Hepatocyte (in vitro differentiated cells): ENCODE data around the gene APOB. TPM values are rescaled to one million over a fixed set of nuclear protein-coding genes. Genes with fewer than 3 reads are reported as not detected.

Experiments used
- DNase-seq: peaks from one replicate; pipeline ENCODE4 v3.0.0-alpha.2; 2016; ENCODE audit warnings: low spot score
- H2AFZ ChIP-seq: fragments of 200-600 bp; sonication (generic); 2 replicates; pipeline ENCODE4 v1.6.0; 2016; ENCODE audit warnings: antibody characterized with exemption, mild to moderate bottlenecking
- H3K27ac ChIP-seq: fragments of 200-600 bp; sonication (generic); 2 replicates; pipeline ENCODE4 v1.5.1; 2016; ENCODE audit warnings: mild to moderate bottlenecking
- H3K27me3 ChIP-seq: fragments of 200-600 bp; sonication (generic); 2 replicates; pipeline ENCODE4 v1.6.1; 2016
- H3K36me3 ChIP-seq: fragments of 200-600 bp; sonication (generic); replicated peaks from 2 replicates; pipeline ENCODE4 v1.5.1; 2016; ENCODE audit warnings: low read depth; ENCODE audit not compliant: insufficient read depth
- H3K4me1 ChIP-seq: fragments of 200-600 bp; sonication (generic); 2 replicates; pipeline ENCODE4 v1.5.1; 2016; ENCODE audit warnings: mild to moderate bottlenecking, moderate library complexity; ENCODE audit not compliant: insufficient read depth
- H3K4me2 ChIP-seq: fragments of 200-600 bp; sonication (generic); 2 replicates; pipeline ENCODE4 v1.6.0; 2016
- H3K4me3 ChIP-seq: fragments of 200-600 bp; sonication (generic); 2 replicates; pipeline ENCODE4 v1.5.1; 2016; ENCODE audit warnings: mild to moderate bottlenecking
- H3K79me2 ChIP-seq: fragments of 200-600 bp; sonication (generic); 2 replicates; pipeline ENCODE4 v1.6.0; 2017; ENCODE audit warnings: mild to moderate bottlenecking
- H3K9me2 ChIP-seq: fragments of 200-600 bp; sonication (generic); replicated peaks from 2 replicates; pipeline ENCODE4 v1.6.0; 2017; ENCODE audit warnings: mild to moderate bottlenecking; ENCODE audit not compliant: insufficient read depth
- H3K9me3 ChIP-seq: fragments of 200-600 bp; sonication (generic); 2 replicates; pipeline ENCODE4 v1.5.1; 2016; ENCODE audit warnings: low read depth, mild to moderate bottlenecking
- H4K20me1 ChIP-seq: fragments of 200-600 bp; sonication (generic); 2 replicates; pipeline ENCODE4 v1.6.0; 2016; ENCODE audit warnings: mild to moderate bottlenecking; ENCODE audit not compliant: insufficient read depth, poor library complexity, severe bottlenecking
- CTCF ChIP-seq: fragments of 200-600 bp; sonication (generic); IDR thresholded peaks from 2 replicates; pipeline ENCODE4 v1.5.1; 2016; ENCODE audit warnings: antibody characterized with exemption, mild to moderate bottlenecking; ENCODE audit not compliant: poor library complexity
- EZH2 ChIP-seq: fragments of 200-600 bp; sonication (generic); IDR thresholded peaks from 2 replicates; pipeline ENCODE4 v1.6.1; 2016; ENCODE audit warnings: antibody characterized with exemption, mild to moderate bottlenecking, borderline replicate concordance
- EZH2phosphoT487 ChIP-seq: fragments of 200-600 bp; sonication (generic); IDR thresholded peaks from one replicate; pipeline ENCODE4 v1.6.1; 2018; ENCODE audit warnings: antibody characterized with exemption, mild to moderate bottlenecking, low read depth, moderate library complexity; ENCODE audit not compliant: unreplicated experiment, severe bottlenecking
- WGBS: methylation state at CpG from one replicate; pipeline ENCODE4 v1.1.6; 2016; ENCODE audit warnings: low lambda C conversion rate; ENCODE audit errors: missing lambda C conversion rate; 5-methylcytosine and 5-hydroxymethylcytosine counted together
- polyA plus RNA-seq: library from polyadenylated mRNA; unstranded; fragments of >200 nt; fragmentation: Nextera tagmentation; extraction: Ambion mirVana; gene quantifications from 2 replicates; pipeline ENCODE4 v1.2.1, GENCODE V29; 2016
- total RNA-seq: library from RNA; depleted of rRNA; stranded (reverse); fragments of >200 nt; gene quantifications from 2 replicates; pipeline ENCODE4 v1.2.3, GENCODE V29; 2014

Gene APOB
- total and polyA plus RNA-seq, 2 experiments from 2014 or later = 184 to 814 TPM

- H3K4me1 ChIP-seq = no peaks in the 10 kb centered on the region
- H3K27me3 ChIP-seq = no peaks in the 10 kb centered on the region
- no peaks in the 10 kb centered on the region for H4K20me1 ChIP-seq
- H3K4me2 ChIP-seq = no peak overlapping the region
- no peak overlapping the region for H3K4me3 ChIP-seq
- DNase-seq = no peak
- no peak for TF ChIP-seq EZH2phosphoT487
- no peak for TF ChIP-seq CTCF
- no peak for TF ChIP-seq EZH2
- no peaks in the 10 kb centered on the region for H3K9me2 ChIP-seq
- no peaks in the 10 kb centered on the region for H3K9me3 ChIP-seq
- 100% methylated on average over 1 of the region's 1 CpG for WGBS
- H3K36me3 ChIP-seq = no peaks in the 10 kb centered on the region
- no peak overlapping the region for H3K27ac ChIP-seq
- H3K79me2 ChIP-seq = no peaks in the 10 kb centered on the region
- no peak overlapping the region for H2AFZ ChIP-seq
Observed at GRCh38 chr2:21083482-21083881, 39.6 kb upstream of the APOB start.

GRCh38 chr2:21078296-21078695, 34.4 kb upstream of the APOB start:
- H3K4me3 ChIP-seq = no peak overlapping the region
- H3K79me2 ChIP-seq = no peaks in the 10 kb centered on the region
- H3K4me1 ChIP-seq = no peaks in the 10 kb centered on the region
- no peak overlapping the region for H3K4me2 ChIP-seq
- no peaks in the 10 kb centered on the region for H3K9me2 ChIP-seq
- DNase-seq = no peak
- no peaks in the 10 kb centered on the region for H4K20me1 ChIP-seq
- TF ChIP-seq EZH2 = no peak
- TF ChIP-seq CTCF = no peak
- TF ChIP-seq EZH2phosphoT487 = no peak
- H3K27me3 ChIP-seq = no peaks in the 10 kb centered on the region
- H3K36me3 ChIP-seq = no peaks in the 10 kb centered on the region
- H3K27ac ChIP-seq = no peak overlapping the region
- 88% methylated on average over 1 of the region's 1 CpG for WGBS
- H3K9me3 ChIP-seq = no peaks in the 10 kb centered on the region
- no peak overlapping the region for H2AFZ ChIP-seq

- DNase-seq = no peak
- no peaks in the 10 kb centered on the region for H4K20me1 ChIP-seq
- H3K9me2 ChIP-seq = no peaks in the 10 kb centered on the region
- TF ChIP-seq EZH2phosphoT487 = no peak
- TF ChIP-seq CTCF = no peak
- no peak for TF ChIP-seq EZH2
- 80% methylated on average over 4 of the region's 4 CpGs for WGBS
- H2AFZ ChIP-seq = no peak overlapping the region
- no peak overlapping the region for H3K4me2 ChIP-seq
- no peak overlapping the region for H3K4me3 ChIP-seq
- no peak overlapping the region for H3K27ac ChIP-seq
- no peaks in the 10 kb centered on the region for H3K27me3 ChIP-seq
- no peaks in the 10 kb centered on the region for H3K79me2 ChIP-seq
- peaks cover 4% of the 10 kb centered on the region for H3K4me1 ChIP-seq
- H3K9me3 ChIP-seq = no peaks in the 10 kb centered on the region
- no peaks in the 10 kb centered on the region for H3K36me3 ChIP-seq
Observed at GRCh38 chr2:21072477-21073242, 28.8 kb upstream of the APOB start.
